HTR-8/SVneo (cell line): ENCODE data around the gene DDX23.
"Not testable (repeated sequence)": the region's sequence is repeated elsewhere in the genome, so short reads cannot be mapped to it uniquely, and the experiment has no call there.

Experiments
- DNase-seq: peaks from one replicate; pipeline ENCODE4 v3.0.0; 2011; ENCODE audit warnings: low spot score, mixed read lengths; ENCODE audit not compliant: insufficient read length
- FAIRE-seq: peaks from 2 replicates; lab custom pipeline; 2011; peaks lifted over from hg19 to GRCh38; lab: Jason Lieb, UNC

Gene DDX23

DNA sequence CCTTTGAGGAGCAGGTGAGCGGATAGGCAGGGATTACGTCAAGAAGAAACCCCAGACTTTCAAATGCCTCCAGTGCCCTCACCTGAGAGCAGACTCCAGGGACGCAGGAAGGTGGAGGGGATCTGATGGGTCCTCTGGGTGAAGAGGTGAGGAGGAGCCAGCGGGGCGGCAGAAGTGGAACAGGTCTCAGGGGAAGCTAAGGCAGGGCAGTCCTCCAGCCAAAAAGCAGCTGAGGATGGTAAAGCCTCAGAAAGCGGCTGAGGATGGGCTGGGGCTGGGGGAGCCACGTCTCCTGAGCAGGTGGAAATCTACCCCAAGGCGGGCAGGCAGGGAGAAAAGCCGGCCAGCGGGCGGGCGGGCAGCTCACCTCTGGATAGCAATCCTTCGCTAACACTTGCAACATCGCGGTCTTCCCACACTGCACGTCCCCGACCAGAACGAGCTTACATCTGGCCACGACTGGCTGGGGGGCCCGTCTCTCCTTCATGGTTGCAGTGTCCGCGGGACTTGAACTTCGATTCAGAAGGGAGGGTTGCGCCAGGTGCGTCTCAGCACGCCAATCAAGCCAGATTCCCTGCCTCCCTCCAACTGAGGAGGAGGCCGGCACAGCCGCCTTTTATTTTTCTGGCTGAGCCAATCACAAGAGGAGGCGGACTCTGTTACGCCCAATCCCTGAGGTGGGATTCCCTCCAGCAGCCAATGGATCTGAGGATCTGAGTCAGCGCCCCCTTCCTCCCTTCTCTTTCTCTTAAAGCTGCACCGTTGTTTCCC, 13.5 kb upstream of the DDX23 start, which contains the start of gene RND1:
RND1 (minus strand) TSS at position 590 of the 771 bp plus-strand sequence; CDS start at position 487, 103 bp downstream.
- DNase-seq (peak; percentile 96), FAIRE-seq (peak; percentile 86)

DNA sequence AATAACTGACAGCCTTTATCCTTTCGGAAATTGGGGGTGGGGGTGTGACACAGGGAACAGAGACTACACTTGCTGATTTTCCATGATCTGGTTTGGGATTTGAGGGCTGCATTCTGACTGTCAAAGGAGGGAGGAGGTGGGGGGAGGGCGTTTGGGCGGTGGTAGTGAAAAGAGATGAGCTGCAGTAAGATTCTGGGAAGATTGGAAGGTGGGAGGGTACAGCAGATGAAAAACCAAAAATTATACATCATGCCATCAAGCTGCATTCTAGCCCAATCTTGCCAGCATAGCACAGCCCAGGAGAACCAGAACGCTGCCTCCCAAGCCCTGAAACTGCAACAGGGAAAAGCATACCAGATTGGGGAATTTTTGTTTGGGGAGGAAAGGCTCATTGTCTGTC, 11.3 kb upstream of the DDX23 start:
- FAIRE-seq (no peak), DNase-seq (no peak)

DNA sequence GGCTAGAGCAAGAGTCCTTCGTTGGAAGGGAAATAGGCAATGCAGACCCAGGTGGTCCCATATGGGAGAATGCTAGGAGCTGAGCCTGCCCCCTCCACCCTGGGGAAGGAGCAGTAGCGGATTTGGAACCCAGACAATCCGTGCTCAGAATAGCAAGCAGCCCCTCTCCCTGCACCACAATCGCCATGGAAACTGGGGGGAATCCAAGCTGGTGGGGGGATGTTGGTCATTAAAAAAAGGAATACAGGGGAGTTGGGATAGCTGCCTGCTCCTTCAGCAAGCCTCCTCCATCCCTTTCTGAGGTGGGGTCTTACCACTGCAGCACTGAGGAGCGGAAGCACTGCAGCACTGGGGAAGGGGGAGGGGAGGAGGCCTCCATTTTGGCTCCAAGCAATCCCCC, 10.8 kb upstream of the DDX23 start:
- DNase-seq (no peak), FAIRE-seq (no peak)

DNA sequence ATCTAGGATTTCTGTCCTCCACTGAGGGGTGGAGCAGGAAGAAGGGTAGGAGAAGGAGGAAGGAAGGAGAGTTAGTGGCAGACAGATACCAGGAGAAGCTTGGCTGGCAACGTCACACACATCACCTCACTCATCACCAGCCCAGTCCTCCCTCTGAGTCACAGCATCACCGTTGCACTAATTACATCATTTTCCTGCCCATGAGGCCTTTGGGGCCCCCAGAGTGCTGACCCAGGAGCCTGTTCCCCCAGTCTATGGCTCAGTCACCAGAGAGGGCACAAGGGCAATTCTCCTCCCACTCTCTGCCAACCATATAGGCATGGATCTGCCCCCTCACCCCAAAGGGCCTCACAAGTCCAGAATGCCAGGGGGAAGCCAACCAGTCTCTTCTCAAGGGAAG, 9.1 kb upstream of the DDX23 start:
- DNase-seq, result no peak

DNA sequence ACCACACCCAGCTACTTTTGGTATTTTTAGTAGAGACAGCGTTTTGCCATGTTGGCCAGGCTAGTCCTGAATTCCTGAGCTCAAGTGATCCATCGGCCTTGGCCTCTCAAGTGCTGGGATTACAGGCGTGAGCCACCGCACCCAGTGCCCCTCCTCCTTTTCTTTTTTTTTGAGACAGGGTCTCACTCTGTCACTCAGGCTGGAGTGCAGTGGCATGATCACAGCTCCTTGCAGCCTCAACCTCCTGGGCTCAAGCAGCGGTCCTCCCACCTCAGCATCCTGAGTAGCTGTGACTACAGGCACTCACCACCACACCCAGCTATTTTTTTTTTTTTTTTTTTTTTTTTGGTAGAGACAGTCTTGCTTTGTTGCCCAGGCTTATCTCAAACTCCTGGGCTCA, 8.3 kb upstream of the DDX23 start:
- FAIRE-seq, DNase-seq: not testable (repeated sequence)

More for the DNA sequence above, 9.1 kb upstream of the DDX23 start:
- FAIRE-seq, result no peak

DNA sequence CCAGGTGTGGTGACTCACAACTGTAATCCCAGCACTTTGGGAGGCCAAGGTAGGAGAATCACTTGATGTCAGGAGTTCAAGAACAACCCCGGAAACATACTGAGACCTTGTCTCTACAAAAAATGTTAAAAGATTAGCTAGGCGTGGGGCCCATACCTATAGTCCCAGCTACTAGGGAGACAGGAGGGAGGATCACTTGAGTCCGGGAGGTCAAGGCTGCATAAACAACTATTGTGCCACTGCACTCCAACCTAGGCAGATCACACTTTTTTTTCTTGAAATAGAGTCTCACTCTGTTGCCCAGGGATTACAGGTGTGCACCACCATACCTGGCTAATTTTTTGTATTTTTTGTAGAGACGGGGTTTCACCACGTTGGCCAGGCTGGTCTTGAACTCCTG, 7.6 kb upstream of the DDX23 start:
- FAIRE-seq, result no peak
- no peak for DNase-seq

DNA sequence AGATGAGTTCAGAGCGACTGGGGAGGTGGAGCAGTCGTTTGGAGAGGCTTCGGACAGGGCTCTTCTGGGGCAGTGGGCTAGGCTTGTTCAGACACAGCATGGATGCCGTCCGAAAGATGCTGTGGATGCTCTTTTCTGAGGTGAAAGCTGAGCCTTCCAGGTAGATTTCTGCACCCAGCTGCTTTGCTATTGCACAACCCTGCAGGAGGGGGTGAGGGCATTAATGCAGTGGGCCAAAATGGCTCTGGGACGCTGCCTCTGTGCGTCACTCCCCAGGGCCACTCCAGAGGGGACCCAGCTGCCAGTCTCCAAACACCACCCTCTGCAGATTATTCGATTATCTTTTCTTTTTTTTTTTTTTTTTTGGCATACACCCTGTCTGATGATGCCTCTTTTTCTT, 6.1 kb upstream of the DDX23 start:
- FAIRE-seq (no peak), DNase-seq (no peak)

DNA sequence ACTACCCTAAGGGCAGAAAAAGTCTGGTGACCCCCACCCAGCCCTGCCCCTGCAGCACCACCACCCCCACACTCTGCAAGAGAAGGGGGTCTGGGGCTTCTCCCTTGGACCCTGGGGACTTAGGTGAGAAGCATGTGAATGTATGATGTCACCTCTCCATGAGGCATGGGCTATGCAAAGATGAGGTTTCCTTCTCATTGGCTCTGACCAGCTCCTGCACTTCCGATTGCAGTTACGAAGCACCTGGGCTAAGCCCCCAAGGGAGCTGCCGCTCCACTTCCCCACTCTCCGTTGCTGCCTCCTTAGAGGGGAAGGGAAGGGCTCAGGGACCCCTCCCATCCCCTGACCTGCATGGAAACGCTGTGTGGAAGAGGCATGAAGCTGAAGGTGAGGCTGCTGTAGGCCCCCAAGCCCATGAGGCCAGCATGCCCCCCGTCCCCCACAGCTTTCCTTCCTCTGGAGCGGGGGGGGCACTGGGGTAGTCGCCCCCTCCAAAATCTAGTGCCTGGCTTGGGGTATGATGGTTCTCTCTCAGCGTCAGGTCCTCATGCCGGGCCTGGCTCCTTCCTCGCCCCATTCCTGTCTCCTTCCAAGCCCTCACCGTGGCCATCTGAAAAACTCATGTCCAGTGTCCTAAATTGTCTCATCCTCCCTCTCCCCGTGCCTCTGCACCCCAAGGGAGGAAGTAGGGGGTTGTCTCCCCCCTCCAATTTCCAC, 5.5 kb upstream of the DDX23 start:
- DNase-seq (no peak), FAIRE-seq (no peak)

DNA sequence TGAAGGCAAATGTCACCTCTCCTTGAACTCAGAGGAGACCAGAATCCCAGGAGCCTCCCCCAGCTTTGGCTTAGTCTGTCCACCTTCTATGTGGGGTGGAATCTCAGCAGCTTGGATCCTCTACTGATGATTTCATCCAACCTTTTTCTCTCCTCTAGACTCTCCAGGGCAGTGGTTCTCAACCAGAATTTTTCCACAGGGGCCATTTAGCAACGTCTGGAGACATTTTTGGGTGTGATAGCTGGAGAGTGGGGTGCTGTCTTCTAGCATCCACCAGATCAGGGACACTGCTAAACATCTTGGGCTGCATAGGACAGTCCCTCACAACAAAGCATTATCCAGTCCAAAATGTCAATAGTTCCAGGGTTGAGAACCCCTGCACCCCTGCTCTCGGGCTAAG, 4.4 kb upstream of the DDX23 start:
- no peak for FAIRE-seq
- DNase-seq, result no peak

DNA sequence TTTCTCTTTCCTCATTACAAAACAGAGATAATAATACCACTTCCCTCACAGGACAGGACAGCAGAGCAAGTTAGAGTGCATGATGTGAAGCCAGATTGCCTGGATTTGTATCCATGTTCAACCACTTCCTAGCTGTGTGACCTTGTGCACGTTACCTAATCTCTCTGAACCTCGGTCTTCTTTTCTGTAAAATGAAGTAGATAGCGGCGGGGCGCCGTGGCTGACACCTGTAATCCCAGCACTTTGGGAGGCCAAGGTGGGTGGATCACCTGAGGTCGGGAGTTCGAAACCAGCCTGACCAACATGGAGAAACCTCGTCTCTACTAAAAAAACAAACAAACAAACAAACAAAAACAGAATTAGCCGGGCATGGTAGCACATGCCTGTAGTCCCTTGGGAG, 3.0 kb upstream of the DDX23 start:
- not testable (repeated sequence) for FAIRE-seq, DNase-seq

DNA sequence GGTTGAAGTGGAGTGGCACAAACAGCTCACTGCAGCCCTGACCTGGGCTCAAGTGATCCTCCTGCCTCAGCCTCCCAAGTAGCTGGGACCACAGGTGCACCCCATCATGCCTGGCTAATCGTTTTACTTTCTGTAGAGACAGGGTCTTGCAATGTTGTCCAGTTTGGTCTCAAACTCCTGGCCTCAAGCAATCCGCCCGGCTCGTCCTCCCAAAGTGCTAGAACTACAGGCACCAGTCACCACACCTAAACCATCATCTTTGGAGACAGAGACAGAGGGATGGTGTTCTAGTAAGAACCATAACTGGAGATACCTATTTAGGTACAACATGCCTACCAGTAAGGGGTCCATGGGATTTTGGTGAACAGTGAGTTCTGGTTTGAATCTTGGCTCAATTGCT, 2.5 kb upstream of the DDX23 start:
- no peak for FAIRE-seq
- no peak for DNase-seq

DNA sequence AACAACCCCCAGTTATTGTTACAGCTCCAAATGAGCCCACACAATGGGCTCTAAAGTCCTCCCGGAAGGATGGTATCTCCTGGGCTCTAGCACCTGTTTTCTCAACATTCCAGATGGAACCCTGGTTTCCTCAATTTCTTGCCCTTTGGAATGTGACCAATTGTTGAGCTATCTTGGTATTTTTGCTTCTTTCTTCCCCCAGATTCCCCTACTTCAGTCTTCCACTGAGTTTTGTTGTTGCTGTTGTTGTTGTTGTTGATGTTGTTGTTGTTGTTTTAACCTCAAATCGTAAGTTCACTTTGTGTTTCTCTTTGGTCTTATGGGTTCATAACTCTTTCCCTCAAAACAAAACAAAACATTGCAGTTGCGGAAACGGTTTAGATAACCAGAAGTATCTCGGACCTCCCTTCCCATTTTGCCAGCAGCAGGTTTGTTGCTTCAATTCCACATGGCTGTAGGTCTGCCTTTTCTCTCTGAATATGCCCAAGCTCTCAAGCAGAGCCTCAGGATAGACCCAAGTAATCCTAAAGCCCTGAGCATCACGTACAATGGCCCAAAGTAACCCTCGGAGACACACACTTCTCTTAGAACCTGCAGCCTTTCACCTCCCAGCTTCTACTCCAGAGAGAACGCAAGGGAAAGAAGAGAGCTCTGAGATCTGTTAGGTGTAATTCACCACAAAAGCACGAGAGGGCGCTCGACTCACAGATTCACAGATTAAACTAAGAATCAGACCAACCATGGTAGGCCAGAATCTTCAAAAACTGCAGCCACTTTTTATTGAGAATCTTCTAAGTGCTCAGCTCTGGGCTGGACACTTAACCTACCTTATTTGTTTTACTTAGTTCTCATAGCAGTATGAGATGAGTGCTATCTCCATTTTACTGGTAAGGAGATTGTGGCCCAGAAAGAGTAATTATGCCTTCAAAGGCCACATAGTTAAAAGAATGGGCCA, 1.0 kb upstream of the DDX23 start:
- FAIRE-seq, result no peak

DNA sequence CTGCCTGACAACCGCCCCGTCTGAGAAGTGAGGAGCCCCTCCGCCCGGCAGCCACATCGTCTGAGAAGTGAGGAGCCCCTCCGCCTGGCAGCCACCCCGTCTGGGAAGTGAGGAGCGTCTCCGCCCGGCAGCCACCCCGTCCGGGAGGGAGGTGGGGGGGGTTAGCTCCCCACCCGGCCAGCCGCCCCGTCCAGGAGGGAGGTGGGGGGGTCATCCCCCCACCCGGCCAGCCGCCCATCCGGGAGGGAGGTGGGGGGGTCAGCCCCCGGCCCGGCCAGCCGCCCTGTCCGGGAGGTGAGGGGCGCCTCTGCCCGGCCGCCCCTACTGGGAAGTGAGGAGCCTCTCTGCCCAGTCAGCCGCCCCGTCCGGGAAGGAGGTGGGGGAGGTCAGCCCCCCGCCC, 9.9 kb downstream of the DDX23 start:
- DNase-seq, FAIRE-seq: not testable (repeated sequence)

More for the DNA sequence above, 1.0 kb upstream of the DDX23 start:
- peak; percentile 88 for DNase-seq

DNA sequence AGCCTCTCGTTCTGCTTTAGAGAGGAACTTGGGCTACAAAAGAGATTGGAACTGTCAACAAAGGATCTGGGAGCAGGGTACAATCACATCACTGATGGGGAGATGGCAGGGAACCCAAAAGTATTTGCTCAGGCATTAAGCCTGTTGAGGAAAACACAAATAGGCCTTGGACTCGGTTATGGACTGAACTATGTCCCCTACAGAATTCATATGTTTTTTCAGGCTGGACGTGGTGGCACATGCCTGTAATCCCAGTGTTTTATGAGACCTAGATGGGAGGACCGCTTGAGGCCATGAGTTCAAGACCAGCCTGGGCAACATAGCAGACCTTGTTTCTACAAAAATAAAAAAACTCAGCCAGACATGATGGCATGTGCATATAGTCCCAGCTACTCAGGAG, 13.9 kb downstream of the DDX23 start:
- FAIRE-seq (no peak), DNase-seq (no peak)

DNA sequence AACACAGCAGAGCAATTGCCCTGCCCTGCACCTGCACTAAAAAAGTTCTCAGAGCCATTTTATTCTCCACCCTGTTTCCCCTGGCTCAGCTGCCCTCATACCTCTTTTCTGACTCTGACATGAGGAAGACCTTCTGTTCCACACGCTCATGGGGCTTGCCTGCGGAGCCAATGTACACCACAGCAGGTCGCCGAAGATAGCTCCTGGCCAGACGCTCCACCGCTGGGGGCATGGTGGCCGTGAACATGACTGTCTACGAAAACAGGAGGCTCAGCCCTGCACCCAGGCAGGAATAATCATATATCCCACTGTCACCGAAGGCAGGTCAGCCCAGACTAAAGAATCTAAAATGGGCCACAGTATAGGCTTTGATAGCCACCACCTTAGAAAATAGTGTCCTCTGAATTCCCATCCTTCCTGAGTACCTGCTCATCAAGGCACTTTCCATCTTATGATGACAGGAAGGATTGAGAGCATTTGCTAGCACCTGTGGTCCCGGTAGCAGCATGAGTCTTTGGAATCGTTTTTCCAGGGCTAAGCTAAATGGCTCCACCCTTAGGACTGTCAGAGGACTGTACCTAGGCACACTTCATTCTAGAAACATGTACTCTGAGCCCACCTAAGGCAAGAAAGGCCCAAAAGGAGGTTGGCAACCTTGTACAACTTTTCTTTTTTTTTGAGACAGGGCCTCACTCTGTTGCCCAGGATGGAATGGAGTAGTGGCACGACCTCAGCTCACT, 19.5 kb downstream of the DDX23 start:
- FAIRE-seq (no peak), DNase-seq (no peak)

DNA sequence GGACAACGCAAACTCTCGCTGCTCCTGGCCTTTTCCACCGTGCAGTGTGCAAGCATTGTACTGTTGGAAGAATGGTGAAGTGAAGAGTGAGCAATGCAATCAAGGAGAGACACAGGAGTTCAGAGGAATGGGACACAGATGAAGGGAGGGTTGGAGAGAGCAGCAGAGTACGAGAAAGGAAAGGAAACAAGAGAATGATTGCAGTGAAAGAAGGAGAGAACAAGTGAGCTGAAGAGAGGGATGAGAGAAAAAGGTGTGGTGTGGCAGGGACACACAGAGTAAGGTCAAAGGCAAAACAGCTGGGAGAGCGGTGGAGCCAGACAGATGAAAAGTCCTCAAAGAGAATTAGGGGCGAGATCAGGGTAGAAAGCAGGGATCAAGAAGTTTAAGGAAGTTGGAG, 20.7 kb downstream of the DDX23 start:
- DNase-seq (no peak), FAIRE-seq (no peak)

DNA sequence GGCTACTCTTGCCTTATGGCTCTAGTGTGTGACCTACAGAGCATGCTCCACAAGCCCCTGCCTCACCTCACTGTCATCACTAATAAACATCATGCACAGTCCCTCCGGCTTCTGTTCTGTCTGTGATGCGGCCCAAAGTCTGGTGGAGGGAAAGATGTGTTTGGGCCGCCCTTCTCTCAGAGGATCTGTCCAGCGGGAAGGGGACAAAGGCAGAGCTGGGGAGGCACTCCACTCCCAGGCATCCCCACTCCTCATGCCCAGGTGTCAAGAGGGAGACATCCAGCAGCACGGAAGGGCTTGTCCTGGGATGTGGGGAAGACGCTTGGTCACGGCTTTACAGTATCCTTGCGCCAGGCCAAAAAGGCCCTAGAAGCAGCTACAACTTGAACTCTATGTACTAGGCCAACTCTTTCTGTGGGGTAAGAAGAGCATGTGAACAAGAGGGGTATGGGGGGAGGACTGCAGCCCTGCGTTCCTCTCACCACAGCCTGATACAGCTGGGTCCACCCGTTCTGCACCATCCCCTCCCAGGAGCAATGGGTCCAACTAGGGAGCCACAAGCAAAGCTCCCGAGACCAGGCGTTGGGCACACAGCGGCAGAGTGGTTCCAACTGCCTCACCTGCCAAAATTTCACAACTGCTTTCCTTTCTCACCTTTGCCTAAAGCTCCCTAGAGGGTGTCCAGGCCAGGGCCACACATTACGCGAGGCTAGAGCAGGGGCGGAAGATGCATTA, 23.0 kb downstream of the DDX23 start:
- DNase-seq, result no peak
- no peak for FAIRE-seq

DNA sequence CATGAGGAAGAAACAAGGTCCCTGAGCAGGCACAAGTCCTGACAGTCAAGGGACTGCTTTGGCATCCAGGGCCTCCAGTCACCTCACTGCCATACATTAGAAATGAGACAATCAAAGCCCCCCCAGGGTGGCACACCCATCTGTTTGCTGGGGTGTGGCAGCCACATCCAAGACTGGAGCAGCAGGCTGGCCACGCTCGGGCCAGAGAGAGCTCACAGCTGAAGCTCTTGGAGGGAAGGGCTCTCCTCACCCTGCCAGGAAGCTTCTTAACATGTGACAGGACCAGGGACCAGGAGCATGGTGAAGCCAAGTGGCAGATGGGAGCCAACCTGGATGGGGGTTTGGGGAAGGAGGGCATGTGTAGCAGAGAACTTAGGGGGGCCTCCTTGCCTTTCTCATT, 23.7 kb downstream of the DDX23 start:
- DNase-seq, result no peak
- no peak for FAIRE-seq

DNA sequence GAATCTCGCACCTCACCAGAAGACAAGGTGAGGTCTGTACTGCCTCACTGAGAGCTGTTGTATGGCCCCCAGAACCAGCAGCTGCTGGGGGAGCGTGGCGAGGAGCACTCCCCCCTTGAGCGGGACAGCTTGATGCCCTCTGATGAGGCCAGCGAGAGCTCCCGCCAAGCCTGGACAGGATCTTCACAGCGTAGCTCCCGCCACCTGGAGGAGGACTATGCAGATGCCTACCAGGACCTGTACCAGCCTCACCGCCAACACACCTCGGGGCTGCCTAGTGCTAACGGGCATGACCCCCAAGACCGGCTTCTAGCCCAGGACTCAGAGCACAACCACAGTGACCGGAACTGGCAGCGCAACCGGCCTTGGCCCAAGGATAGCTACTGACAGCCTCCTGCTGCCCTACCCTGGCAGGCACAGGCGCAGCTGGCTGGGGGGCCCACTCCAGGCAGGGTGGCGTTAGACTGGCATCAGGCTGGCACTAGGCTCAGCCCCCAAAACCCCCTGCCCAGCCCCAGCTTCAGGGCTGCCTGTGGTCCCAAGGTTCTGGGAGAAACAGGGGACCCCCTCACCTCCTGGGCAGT, 24.4 kb downstream of the DDX23 start:
- no peak for FAIRE-seq
- DNase-seq, result no peak
